SU-DHL-6 (cell line): ENCODE measurements around the gene KRT6A.

Source experiments
- H2AFZ ChIP-seq: fragments of 200-600 bp; sonication (generic); 2 replicates; pipeline ENCODE4 v1.6.1; 2014; ENCODE audit warnings: low read depth, mild to moderate bottlenecking, moderate library complexity, mixed read lengths, antibody characterized with exemption, low read length; ENCODE audit not compliant: severe bottlenecking
- H3F3A ChIP-seq: fragments of 200-600 bp; shearing (Covaris generic); 2 replicates; pipeline ENCODE4 v1.6.0; 2016; ENCODE audit warnings: antibody characterized with exemption, mild to moderate bottlenecking; ENCODE audit not compliant: insufficient read depth
- H3K27ac ChIP-seq: fragments of 200-600 bp; sonication (generic); 2 replicates; pipeline ENCODE4 v1.5.1; 2016; ENCODE audit warnings: low read depth, mild to moderate bottlenecking, low read length, moderate library complexity, mixed read lengths
- H3K27me3 ChIP-seq: fragments of 200-600 bp; sonication (generic), shearing (Covaris generic); 2 replicates; pipeline ENCODE4 v1.6.0; 2014; ENCODE audit warnings: mild to moderate bottlenecking, low read length
- H3K36me3 ChIP-seq: fragments of 200-600 bp; sonication (generic); 2 replicates; pipeline ENCODE4 v1.6.1; 2014; ENCODE audit warnings: mild to moderate bottlenecking, low read length, mixed read lengths
- H3K4me2 ChIP-seq: fragments of 300-600, 200-600 bp; shearing (Covaris generic), sonication (generic); 2 replicates; pipeline ENCODE4 v1.6.0; 2014; ENCODE audit warnings: low read length, low read depth, mild to moderate bottlenecking; ENCODE audit not compliant: poor library complexity, severe bottlenecking
- H3K4me3 ChIP-seq: fragments of 200-600 bp; sonication (generic); 2 replicates; pipeline ENCODE4 v1.5.1; 2014; ENCODE audit warnings: antibody characterized with exemption, low read length, mild to moderate bottlenecking, mixed read lengths; ENCODE audit not compliant: insufficient read depth, poor library complexity, severe bottlenecking
- H3K79me2 ChIP-seq: fragments of 200-600 bp; sonication (generic); 2 replicates; pipeline ENCODE4 v1.6.1; 2014; ENCODE audit warnings: mild to moderate bottlenecking, low read length, moderate library complexity; ENCODE audit not compliant: insufficient read depth
- H3K9ac ChIP-seq: fragments of 200-600 bp; sonication (generic); 2 replicates; pipeline ENCODE4 v1.7.0; 2014; ENCODE audit warnings: mild to moderate bottlenecking, low read length
- H3K9me2 ChIP-seq: fragments of 200-600 bp; sonication (generic); replicated peaks from 2 replicates; pipeline ENCODE4 v1.6.1; 2014; ENCODE audit warnings: low read length; ENCODE audit not compliant: insufficient read depth
- H3K9me3 ChIP-seq: fragments of 200-600 bp; sonication (generic); 2 replicates; pipeline ENCODE4 v1.6.1; 2014; ENCODE audit warnings: low read length, mixed read lengths; ENCODE audit not compliant: insufficient read depth
- H4K20me1 ChIP-seq: fragments of 200-600 bp; sonication (generic); 2 replicates; pipeline ENCODE4 v1.6.1; 2014; ENCODE audit warnings: low read depth, mild to moderate bottlenecking, antibody characterized with exemption, low read length, moderate library complexity, mixed read lengths
- CTCF ChIP-seq: fragments of 200-600 bp; sonication (generic); IDR thresholded peaks from one replicate; pipeline ENCODE4 v1.5.1; 2017; ENCODE audit warnings: antibody characterized with exemption, mild to moderate bottlenecking, low read length, moderate library complexity; ENCODE audit not compliant: insufficient read depth, poor library complexity, severe bottlenecking
- EZH2phosphoT487 ChIP-seq: fragments of 200-600 bp; sonication (generic), shearing (Covaris generic); conservative IDR thresholded peaks from 2 replicates; pipeline ENCODE4 v1.6.1; 2018; ENCODE audit warnings: mild to moderate bottlenecking, antibody characterized with exemption, low read length, moderate library complexity, mixed read lengths

Gene KRT6A

GRCh38 chr12:52469853-52470252 lies 23.2 kb downstream of the KRT6A start:
- no peak overlapping the region for H2AFZ ChIP-seq

GRCh38 chr12:52464897-52465296 lies 28.2 kb downstream of the KRT6A start:
- Histone ChIP-seq H3K36me3 (no peaks in the 10 kb centered on the region), H3K4me3 (no peak overlapping the region), H3K79me2 (no peaks in the 10 kb centered on the region), H3K27ac (no peak overlapping the region), H3K9me2 (no peaks in the 10 kb centered on the region), H4K20me1 (no peaks in the 10 kb centered on the region), H3K9ac (no peak overlapping the region), H3K27me3 (no peaks in the 10 kb centered on the region), H3F3A (no peaks in the 10 kb centered on the region), H3K9me3 (no peaks in the 10 kb centered on the region), H2AFZ (no peak overlapping the region), H3K4me2 (no peak overlapping the region)
- TF ChIP-seq CTCF (no peak), EZH2phosphoT487 (no peak)

More at GRCh38 chr12:52469853-52470252, 23.2 kb downstream of the KRT6A start:
- TF ChIP-seq EZH2phosphoT487 (no peak), CTCF (no peak)
- Histone ChIP-seq H3K27me3 (no peaks in the 10 kb centered on the region), H4K20me1 (no peaks in the 10 kb centered on the region), H3K9me2 (no peaks in the 10 kb centered on the region), H3K79me2 (no peaks in the 10 kb centered on the region), H3K27ac (no peak overlapping the region), H3F3A (no peaks in the 10 kb centered on the region), H3K4me3 (no peak overlapping the region), H3K36me3 (no peaks in the 10 kb centered on the region), H3K9ac (no peak overlapping the region), H3K4me2 (no peak overlapping the region), H3K9me3 (no peaks in the 10 kb centered on the region)

GRCh38 chr12:52461693-52462092 lies 31.4 kb downstream of the KRT6A start:
- no peaks in the 10 kb centered on the region for H3K9me2 ChIP-seq
- H3K27me3 ChIP-seq: no peaks in the 10 kb centered on the region
- H3F3A ChIP-seq: no peaks in the 10 kb centered on the region
- H3K9me3 ChIP-seq: no peaks in the 10 kb centered on the region
- no peak for TF ChIP-seq CTCF
- no peak for TF ChIP-seq EZH2phosphoT487
- no peak overlapping the region for H3K4me2 ChIP-seq
- H2AFZ ChIP-seq: no peak overlapping the region
- no peaks in the 10 kb centered on the region for H3K36me3 ChIP-seq
- no peaks in the 10 kb centered on the region for H4K20me1 ChIP-seq
- no peak overlapping the region for H3K9ac ChIP-seq
- H3K27ac ChIP-seq: no peak overlapping the region
- no peaks in the 10 kb centered on the region for H3K79me2 ChIP-seq
- H3K4me3 ChIP-seq: no peak overlapping the region

GRCh38 chr12:52458861-52459260 lies 34.2 kb downstream of the KRT6A start:
- H3K9me2 ChIP-seq: no peaks in the 10 kb centered on the region
- H3K36me3 ChIP-seq: no peaks in the 10 kb centered on the region
- no peak overlapping the region for H3K4me2 ChIP-seq
- H3K27me3 ChIP-seq: no peaks in the 10 kb centered on the region
- no peak overlapping the region for H3K9ac ChIP-seq
- no peak overlapping the region for H3K4me3 ChIP-seq
- H3K79me2 ChIP-seq: no peaks in the 10 kb centered on the region
- no peaks in the 10 kb centered on the region for H3F3A ChIP-seq
- TF ChIP-seq EZH2phosphoT487 (no peak), CTCF (no peak)
- no peaks in the 10 kb centered on the region for H3K9me3 ChIP-seq
- no peak overlapping the region for H3K27ac ChIP-seq
- H2AFZ ChIP-seq: no peak overlapping the region
- no peaks in the 10 kb centered on the region for H4K20me1 ChIP-seq
